K562 (cell line): ENCODE results near the gene MTFR2. TPM values are rescaled to one million over a fixed set of nuclear protein-coding genes. Genes with fewer than 3 reads are reported as not detected.

Experiments used
- ATF6 ChIP-seq: sonication (generic); formaldehyde crosslinking; IDR thresholded peaks from 2 replicates; pipeline ENCODE4 v1.4.0; 2020; ENCODE audit warnings: mild to moderate bottlenecking, missing genetic modification reagents
- BRD4 ChIP-seq: fragments of 200-600 bp; sonication (generic); IDR thresholded peaks from 2 replicates; pipeline ENCODE4 v1.6.1; 2017; ENCODE audit warnings: inconsistent platforms
- CHD1 ChIP-seq: fragments of 200-600 bp; sonication (generic); IDR thresholded peaks from one replicate; pipeline ENCODE4 v1.6.1; 2012; ENCODE audit warnings: mild to moderate bottlenecking, moderate library complexity, low read length, inconsistent platforms
- ETV6 ChIP-seq, 3 experiments: fragments of 150-350 bp in 1 of 3; sonication (generic) in 1 of 3; formaldehyde crosslinking in 1 of 3; IDR thresholded peaks; 2 replicates each; pipeline versions ENCODE4 v1.6.1 to v1.8.0; 2014 to 2022; ENCODE audit warnings: borderline replicate concordance in 2 of 3, low read depth in 2 of 3, antibody characterized with exemption in 1 of 3, low read length in 1 of 3, mild to moderate bottlenecking in 1 of 3, missing genetic modification reagents in 1 of 3
- KAT7 ChIP-seq: sonication (generic); formaldehyde crosslinking; IDR thresholded peaks from 2 replicates; pipeline ENCODE4 v1.8.0; 2022; ENCODE audit warnings: missing genetic modification reagents, mild to moderate bottlenecking, borderline replicate concordance
- MYC ChIP-seq, 2 experiments: fragments of 250-450 bp in 1 of 2; sonication (Bioruptor Pico) in 1 of 2; IDR thresholded peaks; 2 replicates each; pipeline versions ENCODE4 v1.5.1 to v1.6.1; 2012 to 2021; ENCODE audit warnings: low read depth in 2 of 2, borderline replicate concordance in 1 of 2, improper control_type of control experiment in 1 of 2, low read length in 1 of 2, mild to moderate bottlenecking in 1 of 2, moderate library complexity in 1 of 2
- NR2C1 ChIP-seq, 2 experiments: fragments of 450-650 bp; IDR thresholded peaks; 2 replicates each; pipeline ENCODE4 v1.6.1; 2017; ENCODE audit warnings: mild to moderate bottlenecking in 2 of 2, antibody characterized with exemption in 1 of 2, inconsistent platforms in 1 of 2, missing compliant biosample characterization in 1 of 2, missing genetic modification characterization in 1 of 2
- NUFIP1 ChIP-seq: fragments of 450-650 bp; IDR thresholded peaks from 2 replicates; pipeline ENCODE4 v1.6.1; 2018; ENCODE audit not compliant: partially characterized antibody
- PHF20 ChIP-seq: fragments of 450-650 bp; IDR thresholded peaks from 2 replicates; pipeline ENCODE4 v1.6.1; 2018; ENCODE audit not compliant: partially characterized antibody
- POLR2B ChIP-seq: fragments of 450-650 bp; IDR thresholded peaks from 2 replicates; pipeline ENCODE4 v1.6.1; 2018; ENCODE audit warnings: low read depth; ENCODE audit not compliant: partially characterized antibody
- RCOR1 ChIP-seq, 2 experiments: IDR thresholded peaks; 2 replicates each; pipeline ENCODE4 v1.6.1; 2012; ENCODE audit warnings: low read depth in 2 of 2, low read length in 2 of 2, borderline replicate concordance in 1 of 2, improper control_type of control experiment in 1 of 2
- RFX7 ChIP-seq: fragments of 250-450 bp; sonication (Bioruptor Pico); IDR thresholded peaks from 2 replicates; pipeline ENCODE4 v1.5.1; 2021; ENCODE audit warnings: mild to moderate bottlenecking
- SP1 ChIP-seq: sonication (generic); formaldehyde crosslinking; IDR thresholded peaks from 2 replicates; pipeline ENCODE4 v1.8.1; 2022; ENCODE audit warnings: mild to moderate bottlenecking, missing genetic modification reagents
- SP2 ChIP-seq: IDR thresholded peaks from 2 replicates; pipeline ENCODE4 v1.6.1; 2011; ENCODE audit warnings: mild to moderate bottlenecking, low read depth, low read length, moderate library complexity; ENCODE audit not compliant: poor library complexity, severe bottlenecking; ENCODE audit errors: extremely low read depth
- TCFL5 ChIP-seq: fragments of 250-450 bp; sonication (Bioruptor Pico); conservative IDR thresholded peaks from 2 replicates; pipeline ENCODE4 v1.6.1; 2021; ENCODE audit warnings: mild to moderate bottlenecking, moderate library complexity, matching md5 sums
- TEAD2 ChIP-seq: fragments of 450-650 bp; IDR thresholded peaks from 2 replicates; pipeline ENCODE4 v1.6.1; 2016; ENCODE audit warnings: missing genetic modification characterization, control low read depth, missing compliant biosample characterization
- ZFP1 ChIP-seq: fragments of 450-650 bp; formaldehyde crosslinking; IDR thresholded peaks from 2 replicates; pipeline ENCODE4 v1.4.0; 2020; ENCODE audit warnings: mild to moderate bottlenecking, mixed read lengths
- ZNF134 ChIP-seq: fragments of 250-450 bp; sonication (Bioruptor Pico); conservative IDR thresholded peaks from 2 replicates; pipeline ENCODE4 v1.4.0; 2020
- ZNF140 ChIP-seq: fragments of 250-450 bp; sonication (Bioruptor Pico); IDR thresholded peaks from 2 replicates; pipeline ENCODE4 v1.8.0; 2021; ENCODE audit warnings: moderate library complexity, mild to moderate bottlenecking, inconsistent platforms
- ZNF24 ChIP-seq: fragments of 450-650 bp; IDR thresholded peaks from 2 replicates; pipeline ENCODE4 v1.6.1; 2016
- ZNF277 ChIP-seq: fragments of 250-450 bp; sonication (Bioruptor Pico); IDR thresholded peaks from 2 replicates; pipeline ENCODE4 v1.8.0; 2022; ENCODE audit warnings: inconsistent platforms, mild to moderate bottlenecking, moderate library complexity, borderline replicate concordance
- ZNF384 ChIP-seq: IDR thresholded peaks from 2 replicates; pipeline ENCODE4 v1.6.1; 2012; ENCODE audit warnings: low read depth, low read length, improper control_type of control experiment
- ZNF740 ChIP-seq, 3 experiments: fragments of 200-800 bp in 1 of 3; sonication (Bioruptor generic) in 1 of 3; sonication (generic) in 1 of 3; formaldehyde crosslinking in 1 of 3; IDR thresholded peaks; 2 replicates each; pipeline versions ENCODE4 v1.6.1 to v1.8.0; 2016 to 2022; ENCODE audit warnings: mild to moderate bottlenecking in 2 of 3, missing compliant biosample characterization in 2 of 3, missing genetic modification characterization in 2 of 3, missing genetic modification reagents in 1 of 3
- polyA plus RNA-seq, 8 experiments: library from polyadenylated mRNA; depleted of rRNA in 4 of 8; stranded (reverse) in 5 of 8; unstranded in 3 of 8; fragments of >200 nt; fragmentation: Nextera tagmentation in 2 of 8; fragmentation: Illumina TruSeq in 1 of 8; extraction: Ambion mirVana in 2 of 8; extraction: Trizol in 1 of 8; gene quantifications; 2 replicates each; pipeline versions ENCODE4 v1.2.1 to v1.2.3, GENCODE V29; 2011 to 2014; ENCODE audit warnings: inconsistent platforms in 1 of 8, missing spikeins in 1 of 8
- total RNA-seq, 7 experiments: library from RNA; depleted of rRNA in 6 of 7; stranded (reverse); fragments of >200 nt in 6 of 7; fragmentation: Illumina TruSeq in 2 of 7; extraction: Trizol in 2 of 7; gene quantifications; 2 replicates each; pipeline versions ENCODE4 v1.2.1 to v1.2.3, GENCODE V29; 2011 to 2021; ENCODE audit warnings: low replicate concordance in 1 of 7

The MTFR2 gene
- total and polyA plus RNA-seq, 9 of the 15 experiments (the other 6 are each of a cell fraction or from before 2014, with no cell fraction given) = 10.1 to 63.3 (median 45.9) TPM

- no peak for TF ChIP-seq SP1 (CRISPR knock-in tag)
- TF ChIP-seq TEAD2 = no peak
- no peak for TF ChIP-seq ATF6 (CRISPR knock-in tag)
- TF ChIP-seq ZNF140 (CRISPR knock-in tag) = no peak
- TF ChIP-seq ZNF277 (CRISPR knock-in tag) = no peak
- TF ChIP-seq BRD4 = no peak; the same call in none of the 2 replicates
- no peak for TF ChIP-seq MYC (IDR thresholded peaks at IDR 0.05; ENCODE audit: low read depth, low read length)
- no peak for TF ChIP-seq MYC (CRISPR knock-in tag; IDR thresholded peaks at IDR 0.05; ENCODE audit: borderline replicate concordance, low read depth)
- no peak for TF ChIP-seq TCFL5
- no peak for TF ChIP-seq SP2
- TF ChIP-seq NUFIP1 = no peak
- TF ChIP-seq ZFP1 (CRISPR knock-in tag) = no peak
- TF ChIP-seq PHF20 = no peak
- no peak for TF ChIP-seq RFX7
- TF ChIP-seq POLR2B = no peak
- TF ChIP-seq RCOR1 (IDR thresholded peaks at IDR 0.05; ENCODE audit: borderline replicate concordance in 1 of 2, low read depth in 2 of 2, low read length in 2 of 2) = peak in 1 of 2 experiments; percentile 61; a peak in 2 of 4 replicates
- no peak for TF ChIP-seq ETV6 (IDR thresholded peaks at IDR 0.05; ENCODE audit: borderline replicate concordance in 1 of 2, low read depth in 2 of 2, low read length in 1 of 2)
- no peak for TF ChIP-seq ETV6 (CRISPR knock-in tag; IDR thresholded peaks at IDR 0.05; ENCODE audit: borderline replicate concordance)
- TF ChIP-seq KAT7 = peak; percentile 92
- TF ChIP-seq ZNF384 = no peak
- TF ChIP-seq NR2C1 (IDR thresholded peaks at IDR 0.05) = no peak
- no peak for TF ChIP-seq NR2C1 (tag; IDR thresholded peaks at IDR 0.05)
- peak; percentile 54 for TF ChIP-seq CHD1
- no peak for TF ChIP-seq ZNF740 (CRISPR knock-in tag; IDR thresholded peaks at IDR 0.05)
- no peak for TF ChIP-seq ZNF740 (tag; IDR thresholded peaks at IDR 0.05)
- no peak for TF ChIP-seq ZNF134
- TF ChIP-seq ZNF24 = 0 out of 2 replicates have a peak, but pooled peaks have one; percentile 22
Observed at GRCh38 chr6:136288566-136289326, 38.6 kb upstream of the MTFR2 start (continued).
